Lower leg skin (tissue), 3 donors: Measurements from ENCODE around the gene BUB1.

ENCODE experiments used
- POLR2A ChIP-seq, 2 donors: fragments of 450-650 bp; IDR thresholded peaks; one replicate each; pipeline ENCODE4 v1.6.1; 2016 to 2017; ENCODE audit warnings: antibody characterized with exemption in 2 of 2, mild to moderate bottlenecking in 1 of 2, moderate library complexity in 1 of 2
- TF ChIP-seq, protein P1 (sequence below), 3 donors: fragments of 450-650 bp; IDR thresholded peaks; one replicate each; pipeline ENCODE4 v1.5.1; 2016; ENCODE audit warnings: antibody characterized with exemption in 3 of 3, mild to moderate bottlenecking in 3 of 3, moderate library complexity in 2 of 3

DNA sequence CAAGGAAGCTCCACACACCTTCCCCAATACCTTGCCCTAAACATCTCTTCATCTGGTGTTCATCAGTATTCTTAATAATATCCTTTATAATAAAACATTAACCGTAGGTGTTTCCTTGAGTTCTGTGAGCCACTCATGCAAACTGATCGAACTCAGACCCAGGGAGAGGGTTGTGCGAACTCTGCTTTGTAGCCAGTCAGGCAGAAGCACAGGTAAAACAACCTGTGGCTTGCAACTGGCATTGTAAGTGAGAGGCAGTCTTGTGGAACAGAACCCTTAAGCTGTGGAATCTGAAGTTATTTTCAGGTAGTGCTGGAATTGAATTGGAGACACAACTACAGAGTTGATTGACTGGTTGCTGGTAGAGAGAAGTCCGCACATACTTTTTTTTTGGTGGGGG, 4.7 kb downstream of the BUB1 start:
- TF ChIP-seq, protein P1, sequence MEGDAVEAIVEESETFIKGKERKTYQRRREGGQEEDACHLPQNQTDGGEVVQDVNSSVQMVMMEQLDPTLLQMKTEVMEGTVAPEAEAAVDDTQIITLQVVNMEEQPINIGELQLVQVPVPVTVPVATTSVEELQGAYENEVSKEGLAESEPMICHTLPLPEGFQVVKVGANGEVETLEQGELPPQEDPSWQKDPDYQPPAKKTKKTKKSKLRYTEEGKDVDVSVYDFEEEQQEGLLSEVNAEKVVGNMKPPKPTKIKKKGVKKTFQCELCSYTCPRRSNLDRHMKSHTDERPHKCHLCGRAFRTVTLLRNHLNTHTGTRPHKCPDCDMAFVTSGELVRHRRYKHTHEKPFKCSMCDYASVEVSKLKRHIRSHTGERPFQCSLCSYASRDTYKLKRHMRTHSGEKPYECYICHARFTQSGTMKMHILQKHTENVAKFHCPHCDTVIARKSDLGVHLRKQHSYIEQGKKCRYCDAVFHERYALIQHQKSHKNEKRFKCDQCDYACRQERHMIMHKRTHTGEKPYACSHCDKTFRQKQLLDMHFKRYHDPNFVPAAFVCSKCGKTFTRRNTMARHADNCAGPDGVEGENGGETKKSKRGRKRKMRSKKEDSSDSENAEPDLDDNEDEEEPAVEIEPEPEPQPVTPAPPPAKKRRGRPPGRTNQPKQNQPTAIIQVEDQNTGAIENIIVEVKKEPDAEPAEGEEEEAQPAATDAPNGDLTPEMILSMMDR (IDR thresholded peaks at IDR 0.05): no peak
- no peak for TF ChIP-seq POLR2A (IDR thresholded peaks at IDR 0.05)
